H1 (cell line): ENCODE results near the gene LARP4B. TPM values are rescaled to one million over a fixed set of nuclear protein-coding genes. Genes with fewer than 3 reads are reported as not detected.

Source experiments
- ASH2L ChIP-seq: fragments of 200-600, 300-600 bp; sonication (generic); IDR thresholded peaks from one replicate; pipeline ENCODE4 v1.7.1; 2017; ENCODE audit warnings: low read length
- EZH2 ChIP-seq: fragments of 200-600 bp; sonication (generic); IDR thresholded peaks from 2 replicates; pipeline ENCODE4 v1.7.1; 2012; ENCODE audit warnings: low read depth, mild to moderate bottlenecking, moderate library complexity, low read length, inconsistent platforms; ENCODE audit not compliant: severe bottlenecking
- MAFK ChIP-seq: IDR thresholded peaks from 2 replicates; pipeline ENCODE4 v1.6.1; 2012; ENCODE audit warnings: low read depth, mild to moderate bottlenecking, improper control_type of control experiment, low read length
- POLR2AphosphoS5 ChIP-seq: IDR thresholded peaks from 2 replicates; pipeline ENCODE4 v1.6.1; 2011; ENCODE audit warnings: low read depth, low read length
- POU5F1 ChIP-seq: IDR thresholded peaks from 2 replicates; pipeline ENCODE4 v1.6.1; 2011; ENCODE audit warnings: low read depth, mild to moderate bottlenecking, low read length, moderate library complexity
- RBBP5 ChIP-seq: IDR thresholded peaks from 2 replicates; pipeline ENCODE4 v1.7.1; 2012; ENCODE audit warnings: low read depth, mild to moderate bottlenecking, inconsistent platforms, low read length, moderate library complexity, borderline replicate concordance
- SP1 ChIP-seq: IDR thresholded peaks from 2 replicates; pipeline ENCODE4 v1.6.1; 2011; ENCODE audit warnings: low read depth, low read length
- USF2 ChIP-seq: IDR thresholded peaks from 2 replicates; pipeline ENCODE4 v1.6.1; 2011; ENCODE audit warnings: low read length, improper control_type of control experiment
- polyA plus RNA-seq, 7 experiments: library from polyadenylated mRNA; depleted of rRNA in 3 of 7; stranded (reverse) in 5 of 7; unstranded in 2 of 7; fragments of >200 nt in 5 of 7; fragments of 200-250 nt in 2 of 7; gene quantifications; 1 replicate in 5 of 7; 2 replicates in 1 of 7; 4 replicates in 1 of 7; pipeline versions ENCODE4 v1.2.1 to v1.2.3, GENCODE V29; 2011 to 2013; ENCODE audit warnings: missing spikeins in 2 of 7, mixed read lengths in 2 of 7
- total RNA-seq: library from RNA; stranded (reverse); fragmentation: NEBNext Ultra II Directional; extraction: Animal tissue kit (Norgen Biotek cat#: 25700); gene quantifications from 2 replicates; pipeline ENCODE4 v1.2.1, GENCODE V29; 2021

Gene LARP4B
- total and polyA plus RNA-seq, 2 of the 8 experiments (the other 6 are each of a cell fraction or from before 2014, with no cell fraction given) = 20.1 to 78.6 TPM

DNA sequence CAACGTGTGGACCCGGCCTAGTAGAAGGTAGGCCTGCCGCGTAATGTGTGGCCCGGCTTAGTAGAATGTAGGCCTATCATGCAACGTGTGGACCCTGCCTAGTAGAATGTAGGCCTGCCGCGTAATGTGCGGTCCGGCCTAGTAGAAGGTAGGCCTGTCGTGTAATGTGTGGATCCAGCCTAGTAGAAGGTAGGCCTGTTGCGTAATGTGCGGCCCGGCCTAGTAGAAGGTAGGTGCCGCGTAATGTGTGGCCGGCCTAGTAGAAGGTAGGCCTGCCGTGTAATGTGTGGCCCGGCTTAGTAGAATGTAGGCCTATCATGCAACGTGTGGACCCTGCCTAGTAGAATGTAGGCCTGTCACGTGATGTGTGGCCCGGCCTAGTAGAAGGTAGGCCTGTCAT lies 44.8 kb upstream of the LARP4B start (continued):
- no peak for TF ChIP-seq POU5F1
- no peak for TF ChIP-seq EZH2
- TF ChIP-seq MAFK = no peak
- TF ChIP-seq USF2 = no peak
- no peak for TF ChIP-seq SP1
- no peak for TF ChIP-seq RBBP5
- no peak for TF ChIP-seq POLR2AphosphoS5
- TF ChIP-seq ASH2L = no peak
